ENCODE results near the gene TNNT2. TPM values are rescaled to one million over a fixed set of nuclear protein-coding genes. Genes with fewer than 3 reads are reported as not detected.
A peak's percentile ranks its signal among the peaks of the same experiment; 100 is the strongest.

The TNNT2 gene
- total RNA-seq, result 9.7 TPM

DNA sequence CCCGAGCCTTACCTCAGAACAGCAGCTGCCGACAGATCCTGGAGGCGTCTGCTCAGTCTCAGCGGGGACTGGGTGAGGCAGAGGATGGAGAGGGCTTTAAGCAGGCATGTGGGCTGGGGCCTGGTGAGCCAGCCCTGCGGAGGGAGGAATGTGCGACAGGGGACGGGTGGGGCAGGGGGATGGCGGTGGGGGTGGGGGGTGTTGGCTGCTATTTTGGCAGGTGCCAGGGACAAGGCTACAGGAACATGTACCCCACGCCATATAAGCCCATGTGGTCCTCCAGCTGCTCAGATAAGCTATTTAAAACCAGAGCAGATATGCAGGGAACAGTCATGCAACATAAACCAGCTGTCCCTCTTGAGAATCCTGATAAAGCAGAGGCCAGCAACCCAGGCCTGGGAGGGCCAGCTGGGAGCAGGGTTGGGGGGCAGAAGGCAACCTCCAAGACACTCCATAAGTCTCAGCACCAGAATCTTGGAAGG lies at the start of gene TNNT2:
TSS of gene TNNT2 (minus strand) at position 70 of the 482 bp plus-strand sequence. CDS start 4,426 bp downstream, outside the sequence.
- no peak for DNase-seq

DNA sequence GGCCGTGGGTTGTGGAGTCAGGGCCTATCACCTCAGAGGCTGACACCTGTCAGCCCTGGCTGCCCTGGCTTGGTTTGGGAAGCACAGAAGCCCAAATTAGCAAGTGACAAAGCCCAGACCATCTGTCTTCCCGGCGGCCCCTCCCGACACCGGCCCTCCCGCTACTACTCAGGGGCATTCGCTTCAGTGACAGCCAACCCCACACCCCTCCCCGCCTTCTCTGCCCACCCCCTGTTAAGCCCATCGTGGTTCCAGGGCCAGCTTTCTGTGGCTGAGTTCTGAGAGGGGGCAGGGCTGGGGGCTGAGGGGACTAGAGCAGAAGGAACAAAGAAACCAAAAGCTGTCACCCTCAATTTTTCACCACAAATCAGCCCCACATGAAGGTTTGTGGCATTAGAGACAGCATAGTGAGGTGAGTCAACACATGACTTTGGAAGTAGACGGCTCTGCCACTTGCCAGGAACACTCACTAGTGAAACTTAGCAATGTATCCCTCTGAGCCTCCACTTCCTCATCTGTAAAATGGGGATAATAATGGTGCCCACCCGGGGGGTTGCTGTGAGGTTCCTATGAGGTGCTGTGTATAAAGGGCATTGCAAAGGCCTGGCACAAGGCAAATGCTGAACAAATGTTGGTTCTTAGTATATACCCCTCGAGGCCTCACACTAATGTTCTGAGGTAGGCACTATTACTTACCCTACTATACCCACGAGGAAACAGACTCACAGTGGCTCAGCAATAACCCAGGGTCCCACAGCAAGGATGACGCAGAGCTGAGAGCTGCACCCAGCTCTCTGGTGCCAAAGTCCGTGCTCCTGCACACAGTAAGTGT lies 49.2 kb upstream of the TNNT2 start:
- no peak for DNase-seq

DNA sequence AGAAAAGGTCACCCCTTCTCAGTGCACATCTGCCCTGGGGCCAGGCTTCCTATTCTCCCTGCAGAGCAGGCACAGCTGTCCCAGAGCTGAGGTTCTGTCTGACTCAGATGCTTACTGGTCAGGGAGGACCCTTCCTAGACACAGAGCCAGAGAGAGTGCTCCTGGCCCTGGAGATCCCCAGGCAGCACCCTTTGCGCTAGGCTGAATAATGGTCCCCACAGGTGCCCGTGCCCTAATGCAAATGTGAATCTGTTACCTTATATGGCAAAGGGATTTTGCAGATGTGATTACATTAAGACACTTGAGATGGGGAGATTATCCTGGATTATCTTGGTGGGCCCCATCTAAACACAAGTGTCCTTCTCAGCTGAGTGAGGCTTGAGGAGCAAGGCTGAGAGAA lies 46.7 kb upstream of the TNNT2 start:
- no peak for DNase-seq

DNA sequence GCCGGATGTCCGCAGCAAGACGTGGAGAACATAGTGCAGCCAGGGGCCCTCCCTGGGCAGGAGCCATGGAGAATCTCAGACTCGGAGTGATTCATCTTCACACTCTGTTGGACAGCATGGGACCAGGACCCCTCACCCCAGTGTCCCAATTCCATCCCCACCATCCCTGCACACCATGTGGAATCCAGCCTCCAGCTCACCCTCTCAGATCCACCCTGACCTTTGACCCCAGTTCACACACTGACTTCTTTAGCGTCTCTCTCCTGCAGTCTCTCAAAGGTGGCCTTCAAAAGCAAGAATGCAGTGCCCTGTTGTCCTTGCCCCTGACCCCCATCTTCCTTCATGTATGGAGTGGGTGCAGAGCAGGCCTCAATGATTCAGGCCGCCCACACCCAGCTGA lies 46.2 kb upstream of the TNNT2 start:
- no peak for DNase-seq

DNA sequence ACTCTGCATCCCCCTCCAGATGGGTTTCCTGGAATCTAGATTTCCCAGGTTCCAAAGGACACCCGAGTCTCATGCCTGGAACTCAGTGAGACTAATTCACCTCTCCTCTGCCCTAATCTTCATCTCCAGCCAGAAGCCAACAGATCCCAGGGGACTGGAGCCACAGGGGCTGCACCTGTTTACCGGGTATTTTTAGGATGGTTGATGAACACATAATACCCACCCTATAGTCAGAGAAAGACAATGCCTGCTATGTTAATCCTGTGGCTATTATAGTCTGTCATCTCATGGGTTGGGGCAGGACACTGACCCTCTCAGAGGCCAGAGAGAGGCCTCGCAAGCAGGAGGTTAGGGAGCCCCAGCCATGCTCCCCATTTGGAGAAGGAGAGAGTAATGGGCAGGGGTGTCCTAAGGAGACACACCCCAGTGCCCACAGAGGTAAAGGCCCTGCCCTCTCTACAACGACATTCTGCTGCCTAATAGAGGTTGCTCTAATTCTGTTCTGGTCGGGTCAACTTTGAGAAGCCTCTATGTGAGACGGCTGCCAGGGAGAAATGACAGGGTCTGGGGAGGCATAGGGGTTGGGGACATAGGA lies 45.1 kb upstream of the TNNT2 start:
- DNase-seq, result no peak

DNA sequence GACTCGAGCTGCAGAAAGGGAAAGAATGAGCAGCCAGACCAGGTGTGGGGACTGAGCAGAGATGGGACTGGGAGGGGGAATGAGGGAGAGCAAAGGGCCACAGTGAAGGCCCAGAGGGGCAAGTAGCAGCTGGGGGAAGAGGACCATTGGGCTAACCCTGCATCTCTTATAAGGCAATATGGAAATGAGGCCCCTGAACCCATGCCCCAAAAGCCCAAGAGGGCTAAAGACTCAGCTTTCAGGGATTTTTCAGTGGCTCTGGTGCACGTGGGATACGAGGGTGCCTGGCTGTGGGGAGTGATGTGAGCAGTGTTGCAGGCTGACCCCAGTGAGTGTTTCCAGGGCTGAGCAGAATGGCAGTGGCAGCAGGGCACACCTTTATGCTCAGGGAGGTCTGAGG lies 44.5 kb upstream of the TNNT2 start:
- no peak for DNase-seq

DNA sequence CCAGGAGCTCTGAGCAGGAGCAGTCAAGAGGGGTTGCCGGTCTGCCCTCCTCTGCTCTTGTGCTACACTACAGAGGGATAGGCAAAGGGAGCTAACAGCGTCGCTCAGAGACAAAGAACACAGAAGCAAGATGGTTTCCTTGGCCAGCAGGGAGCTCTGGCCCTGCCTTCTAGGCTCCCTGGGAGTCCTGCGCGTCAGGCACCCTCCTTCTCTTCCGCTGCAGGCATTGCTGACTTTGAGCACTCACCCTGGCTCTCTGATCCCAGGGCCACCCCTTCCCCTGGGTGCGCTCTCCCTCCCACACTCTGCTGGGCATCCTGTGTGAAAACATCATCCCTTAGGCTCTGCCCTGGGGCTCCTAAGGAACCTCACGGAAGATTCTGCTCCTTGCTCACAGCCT lies 43.6 kb upstream of the TNNT2 start:
- no peak for DNase-seq

DNA sequence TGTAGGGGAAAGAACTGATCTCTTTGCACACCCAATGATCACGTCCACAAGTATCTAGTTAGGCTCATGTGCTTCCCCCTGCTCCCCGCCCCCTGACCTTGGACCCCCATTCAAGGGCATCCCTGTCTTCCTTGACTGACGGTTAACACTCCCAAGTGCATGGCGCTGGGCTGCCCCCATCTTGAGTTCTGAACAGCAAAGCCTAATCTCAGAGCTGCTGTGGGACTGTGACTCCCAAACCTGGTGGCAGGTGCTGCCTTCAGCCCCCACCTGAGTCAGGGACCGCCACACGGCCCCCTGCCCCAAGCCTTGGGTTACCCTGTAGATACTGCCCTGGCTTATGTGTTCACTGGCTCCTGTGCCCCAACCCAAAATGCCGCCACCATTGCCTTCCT lies 43.1 kb upstream of the TNNT2 start:
- no peak for DNase-seq

DNA sequence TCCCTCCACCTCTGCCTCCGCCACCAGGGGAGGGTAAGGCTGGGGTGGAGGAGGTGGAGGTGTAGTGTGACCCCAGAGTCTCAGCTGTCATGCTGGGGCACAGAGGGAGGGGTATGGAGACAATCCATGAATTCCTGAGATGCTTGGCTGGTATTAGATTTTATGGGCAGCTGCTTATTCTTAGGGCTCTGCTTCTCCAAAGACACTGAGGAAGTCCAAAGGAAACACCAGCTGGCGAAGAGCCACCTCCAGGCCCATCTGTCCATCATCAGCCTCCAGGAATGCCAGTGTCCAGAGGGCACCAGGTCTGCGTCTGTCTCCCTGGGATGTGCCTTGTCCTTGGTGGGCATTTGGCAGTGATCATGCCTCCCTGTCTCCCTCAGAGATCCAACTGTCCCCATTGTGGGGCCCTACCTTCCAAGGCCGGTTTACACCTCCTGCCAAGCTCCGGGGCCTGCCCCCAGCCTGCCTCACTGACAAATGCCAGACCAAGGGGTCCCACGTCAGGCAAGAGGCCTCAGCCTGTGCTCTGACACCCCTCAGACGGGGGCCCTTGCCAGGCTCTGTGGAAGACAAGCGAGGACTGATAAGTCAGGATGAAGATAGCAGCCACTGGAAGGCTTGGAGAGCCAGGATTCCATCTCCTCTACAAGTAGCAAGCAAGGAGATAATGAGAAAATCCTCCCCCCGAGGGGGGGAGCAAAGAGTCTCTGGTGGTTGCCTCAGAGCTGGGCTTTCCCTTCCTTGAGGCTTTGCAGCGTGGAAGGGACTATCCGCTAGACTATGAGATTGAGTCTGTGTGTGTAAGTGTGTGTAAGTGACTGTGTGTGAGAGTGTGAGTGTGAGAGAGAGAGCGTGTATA lies 42.5 kb upstream of the TNNT2 start:
- no peak for DNase-seq

DNA sequence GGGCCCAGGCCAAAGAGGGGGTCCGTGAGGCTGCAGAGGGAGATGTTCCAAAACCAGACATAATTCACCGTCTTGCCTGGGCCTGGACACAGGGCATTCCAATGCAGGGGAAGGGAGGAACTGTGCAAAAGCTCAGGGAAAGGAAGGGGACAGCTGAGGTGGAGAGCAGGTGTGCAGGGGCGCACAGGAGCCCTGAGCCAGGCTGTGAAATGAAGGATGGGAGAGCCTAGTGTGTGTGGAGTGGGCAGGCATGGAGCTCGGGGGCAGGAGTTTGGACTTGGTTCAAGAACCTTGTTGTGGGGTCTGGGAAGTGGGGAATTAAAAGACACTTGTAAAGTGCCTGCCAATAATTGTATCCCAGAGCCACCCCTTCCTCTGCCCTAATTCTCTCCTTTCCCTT lies 41.8 kb upstream of the TNNT2 start:
- no peak for DNase-seq

DNA sequence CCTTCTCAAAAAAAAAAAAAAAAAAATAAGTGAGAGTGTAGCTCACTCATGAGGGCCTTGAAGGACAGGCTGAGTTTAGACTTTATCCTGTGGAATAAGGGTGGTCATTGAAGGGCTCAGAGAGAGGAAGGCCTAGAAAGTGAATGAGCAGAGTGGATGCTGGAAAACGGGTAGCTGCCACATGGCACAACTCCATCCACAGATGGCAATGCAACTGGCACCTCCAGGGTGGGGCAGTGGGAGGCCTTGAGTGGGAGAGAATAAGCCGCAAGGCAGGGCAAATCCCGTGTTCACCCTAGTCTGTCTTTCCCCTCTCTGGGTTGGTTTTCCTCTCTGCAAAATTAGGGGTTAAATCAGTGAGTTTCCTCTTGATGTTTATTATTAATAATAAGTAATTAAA lies 41.0 kb upstream of the TNNT2 start:
- DNase-seq, result no peak

DNA sequence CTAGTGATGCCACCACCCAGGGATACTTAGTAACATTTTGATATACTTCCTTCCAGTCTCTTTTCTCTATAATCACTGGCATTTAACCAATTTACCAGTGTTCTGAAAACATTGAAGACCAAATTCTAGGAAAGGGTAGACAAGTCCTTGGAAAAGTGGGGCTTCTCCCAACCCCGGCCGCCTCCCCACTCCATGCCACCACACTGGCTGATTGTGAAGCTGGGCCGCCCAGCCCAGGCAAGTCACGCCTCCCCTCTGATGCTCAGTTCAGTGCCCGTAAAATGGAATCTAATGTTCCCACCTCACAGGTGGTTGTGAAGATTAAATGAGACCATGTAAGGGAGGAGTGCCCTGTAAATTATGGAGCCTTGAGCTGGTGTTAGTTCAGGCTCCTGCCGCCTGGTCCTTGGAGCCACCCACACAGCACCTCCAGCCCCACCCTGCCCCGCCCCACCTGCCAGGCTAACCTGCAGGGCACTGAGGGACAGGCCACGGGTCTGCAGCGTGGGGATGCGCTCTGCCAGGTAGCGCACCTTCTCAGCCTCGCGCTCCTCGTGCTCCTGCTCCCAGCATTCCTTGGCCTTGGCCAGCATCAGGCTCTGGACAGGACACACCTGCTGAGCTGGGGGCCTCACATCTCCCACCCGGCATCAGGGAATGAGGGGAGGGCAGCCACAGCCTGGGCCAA lies 36.7 kb upstream of the TNNT2 start:
- no peak for DNase-seq

DNA sequence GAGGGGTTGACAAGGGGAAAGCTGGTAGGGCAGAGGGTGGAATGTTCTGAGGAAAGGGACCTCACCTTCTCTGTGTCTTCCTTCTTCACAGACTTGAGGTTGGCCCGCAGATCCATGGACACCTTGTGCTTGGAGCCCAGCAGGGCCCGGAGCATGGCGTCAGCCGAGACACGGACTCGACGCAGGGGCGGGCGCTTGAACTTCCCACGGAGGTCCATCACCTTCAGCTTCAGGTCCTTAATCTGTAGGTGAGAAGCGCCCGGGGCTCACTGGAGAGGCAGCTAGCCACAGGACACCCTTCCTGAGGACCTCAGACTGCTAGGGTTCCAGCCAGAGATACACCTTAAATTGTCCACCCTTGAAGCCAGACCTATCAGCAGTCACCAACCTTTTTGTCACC lies 33.8 kb upstream of the TNNT2 start:
- DNase-seq, result no peak

DNA sequence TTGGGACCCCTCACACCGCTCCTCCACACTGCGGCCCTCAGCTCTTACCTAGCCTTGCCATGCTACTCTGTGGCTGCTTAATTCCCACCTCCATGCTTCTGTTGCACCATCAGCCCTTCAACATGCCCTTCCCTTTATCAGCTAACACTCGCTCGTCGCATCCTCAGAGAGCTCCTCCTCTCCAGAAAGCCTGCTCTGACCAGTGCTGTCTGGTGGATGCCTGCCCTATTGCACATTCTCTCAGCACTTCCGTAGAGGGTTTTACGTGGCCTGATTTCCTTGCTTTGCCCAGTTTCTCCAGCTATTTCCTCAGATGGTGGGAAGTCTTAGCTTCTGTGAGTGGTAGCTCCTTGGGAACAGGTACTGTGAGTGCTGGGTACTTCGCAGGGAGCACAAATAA lies 32.0 kb upstream of the TNNT2 start:
- no peak for DNase-seq

DNA sequence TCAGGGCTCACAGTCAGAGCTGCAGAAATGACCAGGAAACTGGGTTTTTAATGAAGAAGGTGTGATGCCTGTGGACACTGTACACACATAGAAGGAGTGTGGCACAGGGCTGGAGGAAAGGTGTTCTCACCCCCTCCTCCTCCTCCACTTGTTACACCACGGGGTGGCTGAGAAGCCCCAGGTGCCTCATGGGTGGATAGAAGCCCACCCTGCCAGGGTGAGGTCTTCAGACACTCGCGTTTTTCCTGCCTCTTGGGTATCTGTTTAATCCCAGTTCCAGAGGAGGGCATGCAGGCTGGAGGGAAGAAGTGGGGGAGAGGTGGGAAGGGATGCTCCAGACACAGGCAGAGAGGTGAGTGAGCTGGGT lies 31.3 kb upstream of the TNNT2 start:
- no peak for DNase-seq

DNA sequence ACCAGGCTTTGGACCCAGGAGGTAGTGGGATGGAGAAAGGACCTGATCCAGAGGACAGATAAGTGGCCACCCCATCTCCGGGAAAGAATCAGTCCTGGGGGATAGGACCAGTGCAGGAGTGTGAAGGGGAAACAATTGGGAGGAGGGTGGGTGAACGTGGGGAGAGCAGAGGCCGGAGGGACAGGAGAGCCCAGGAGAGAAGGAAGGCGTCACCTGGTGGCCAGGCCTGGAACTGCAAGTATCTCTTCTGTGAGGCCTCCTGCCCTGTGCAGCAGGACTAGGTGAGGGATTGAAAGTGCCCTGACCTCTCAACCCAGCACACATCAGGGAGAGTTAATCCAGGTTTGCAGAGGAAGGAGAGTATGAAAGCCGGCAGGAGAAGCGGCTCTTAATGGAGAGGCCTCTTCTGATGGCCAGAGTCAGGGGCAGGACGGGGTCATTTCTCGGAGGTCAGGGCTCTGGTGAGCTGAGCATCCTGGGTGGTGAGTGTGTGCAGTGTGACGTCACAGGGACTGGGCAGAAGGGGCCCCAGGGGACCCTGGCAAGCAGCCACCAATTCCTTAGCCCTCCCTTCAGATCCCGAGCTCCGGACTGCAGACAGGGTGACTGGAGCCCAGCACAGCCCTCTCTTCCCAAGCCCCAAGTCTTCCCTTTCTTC lies 30.8 kb upstream of the TNNT2 start:
- peak; percentile 27 for DNase-seq

DNA sequence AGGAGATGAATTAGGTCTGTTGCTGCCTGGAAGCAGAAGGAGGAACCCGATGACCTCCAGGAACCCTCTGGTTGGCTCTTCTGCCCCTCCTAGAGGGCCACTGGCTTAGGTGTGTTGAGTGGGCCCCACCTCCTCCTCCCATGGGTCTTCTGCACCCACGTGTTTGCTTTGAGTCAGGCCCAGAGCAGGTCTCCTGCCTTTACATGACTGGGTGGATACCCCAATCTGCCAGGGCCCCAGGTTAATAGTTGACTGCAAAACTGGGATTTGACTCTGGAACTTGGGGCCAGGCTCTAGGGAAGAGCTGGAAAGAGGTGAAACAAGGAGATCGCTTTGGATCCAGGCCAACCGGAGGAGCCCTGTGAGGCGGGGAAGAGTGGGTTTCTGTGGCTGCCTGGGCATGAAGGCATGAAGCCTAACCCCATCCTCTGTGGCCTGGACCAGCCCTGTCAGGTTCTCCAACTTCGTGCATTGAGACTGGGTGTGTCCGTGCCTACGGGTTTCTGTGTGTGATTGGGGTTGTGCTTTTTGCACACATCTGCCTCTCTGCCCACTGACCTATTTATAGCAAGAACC lies 29.4 kb upstream of the TNNT2 start:
- no peak for DNase-seq

DNA sequence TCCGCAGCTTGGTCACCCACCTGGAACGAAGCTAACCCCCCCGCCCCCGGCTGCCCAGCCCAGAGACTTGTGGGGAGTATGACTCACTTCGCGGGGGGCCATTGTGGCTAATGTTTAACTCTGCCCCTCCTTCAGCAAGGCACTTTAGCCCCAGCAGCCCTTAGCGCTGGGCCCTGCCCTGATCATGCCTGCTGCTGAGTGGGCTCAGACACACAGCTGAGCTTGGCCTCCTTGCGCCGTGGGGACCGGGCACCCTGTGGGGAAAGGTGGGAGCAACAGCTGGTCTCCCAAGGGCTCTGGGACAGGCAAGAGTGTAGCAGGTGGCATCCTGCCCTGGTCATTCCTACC lies 28.0 kb upstream of the TNNT2 start:
- DNase-seq, result no peak

DNA sequence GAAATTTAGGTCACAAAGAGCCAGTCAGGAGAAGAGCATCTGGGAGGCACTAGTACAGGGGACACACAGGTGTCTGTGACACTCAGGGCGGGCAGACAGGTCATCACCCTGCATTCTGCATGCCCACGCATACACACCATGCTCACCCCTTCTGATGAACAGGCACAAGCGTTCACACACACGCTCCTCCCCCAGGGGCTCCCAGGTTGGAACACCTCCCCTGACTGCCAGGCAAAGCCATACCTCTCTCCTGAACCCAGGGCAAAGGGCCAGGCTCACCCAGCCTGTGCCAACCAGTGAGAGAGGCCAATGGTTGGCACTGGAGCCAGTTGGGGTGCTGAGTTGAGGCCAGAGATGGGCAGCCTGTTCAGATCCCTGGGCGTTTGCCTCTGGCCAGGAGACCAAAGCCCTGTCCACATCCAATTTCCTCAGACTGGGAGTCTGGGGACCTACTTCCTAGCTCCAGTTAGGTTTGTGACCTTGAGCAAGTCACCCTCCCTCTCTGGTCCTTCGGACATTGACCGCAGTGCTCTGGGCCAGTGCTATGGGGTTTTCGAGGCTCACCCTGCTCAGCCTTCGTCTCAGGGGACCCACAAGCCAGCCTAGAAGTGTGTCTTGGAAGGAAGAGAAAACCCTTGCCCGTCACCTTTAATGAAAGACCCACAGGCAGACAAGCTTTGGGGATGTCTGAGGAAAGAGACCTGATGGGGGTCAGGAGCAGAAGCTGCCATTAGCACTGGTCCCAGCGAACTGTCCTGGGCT lies 27.4 kb upstream of the TNNT2 start:
- no peak for DNase-seq

DNA sequence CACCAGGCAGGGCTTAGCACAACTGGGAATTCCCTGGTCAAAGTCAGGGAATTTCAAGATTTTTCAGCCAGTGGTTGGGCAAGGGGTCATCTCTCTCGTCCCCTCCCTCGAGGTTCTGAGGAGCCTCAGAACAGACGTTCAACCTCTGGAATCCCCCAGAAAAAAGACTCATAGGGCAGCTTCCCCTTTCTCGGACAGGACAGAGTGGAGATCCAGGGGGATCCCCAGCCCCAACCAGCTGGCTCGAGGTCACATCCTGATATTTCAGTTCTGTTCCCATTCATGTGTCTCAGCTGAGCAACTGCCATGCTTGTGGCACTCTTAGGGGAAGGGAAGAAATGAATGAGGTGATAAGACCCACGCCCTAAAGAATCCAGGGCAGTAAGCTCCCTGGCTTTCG lies 26.6 kb upstream of the TNNT2 start:
- DNase-seq, result no peak

DNA sequence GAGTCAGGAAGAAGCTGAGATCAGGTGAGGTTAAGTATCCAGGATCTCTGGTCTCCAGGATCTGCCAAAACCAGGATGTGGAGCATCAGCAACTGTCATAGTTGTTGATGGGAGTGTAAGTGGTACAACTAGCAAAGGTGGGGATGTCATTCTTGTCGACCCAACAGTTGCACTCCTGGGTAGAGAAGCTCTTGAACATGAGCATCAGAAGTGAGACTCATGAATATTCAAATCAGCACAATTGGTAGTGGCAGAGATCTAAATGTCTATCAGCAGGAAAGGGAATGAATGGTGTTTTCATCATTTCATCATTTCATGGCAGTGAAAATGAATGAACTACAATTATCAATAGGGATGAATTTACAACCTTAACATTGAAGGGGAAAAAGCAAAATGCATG lies 25.9 kb upstream of the TNNT2 start:
- DNase-seq, result no peak

Data from skin of body (tissue), 2 donors.